Tibial nerve (tissue), 4 donors: ENCODE data around the gene CDKN2B-AS1.

Experiments
- EP300 ChIP-seq, 2 donors: sonication (generic); formaldehyde crosslinking; IDR thresholded peaks; one replicate each; pipeline ENCODE4 v1.6.1; 2017; ENCODE audit warnings: antibody characterized with exemption in 2 of 2, mild to moderate bottlenecking in 1 of 2
- POLR2A ChIP-seq, 2 donors: fragments of 450-650 bp; IDR thresholded peaks; one replicate each; pipeline ENCODE4 v1.6.1; 2017; ENCODE audit warnings: antibody characterized with exemption in 2 of 2, mild to moderate bottlenecking in 2 of 2, moderate library complexity in 2 of 2
- TF ChIP-seq, protein P1 (sequence below), 5 experiments: fragments of 200-600 bp in 3 of 5; fragments of 450-650 bp in 2 of 5; sonication (generic) in 3 of 5; IDR thresholded peaks; one replicate each; pipeline ENCODE4 v1.5.1; 2016 to 2019; ENCODE audit warnings: antibody characterized with exemption in 5 of 5, mild to moderate bottlenecking in 3 of 5, moderate library complexity in 2 of 5

DNA sequence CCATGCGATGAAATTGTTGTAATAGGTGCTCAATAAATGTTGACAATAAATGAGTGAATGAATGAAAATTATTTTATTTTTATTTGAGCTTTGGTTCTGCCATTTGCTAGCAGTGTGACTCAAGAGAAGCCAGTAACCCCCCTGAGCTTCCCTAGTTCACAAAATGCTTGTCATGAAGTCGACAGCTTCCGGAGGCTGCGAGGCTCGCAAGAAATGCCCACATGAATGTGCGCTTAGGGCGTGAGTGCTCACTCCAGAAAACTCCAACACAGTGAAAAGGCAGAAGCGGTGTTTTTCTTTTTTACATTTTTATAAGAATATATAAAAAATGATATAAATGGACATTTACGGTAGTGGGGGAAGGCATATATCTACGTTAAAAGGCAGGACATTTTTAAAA, 26.9 kb upstream of the CDKN2B-AS1 start:
- TF ChIP-seq, protein P1, sequence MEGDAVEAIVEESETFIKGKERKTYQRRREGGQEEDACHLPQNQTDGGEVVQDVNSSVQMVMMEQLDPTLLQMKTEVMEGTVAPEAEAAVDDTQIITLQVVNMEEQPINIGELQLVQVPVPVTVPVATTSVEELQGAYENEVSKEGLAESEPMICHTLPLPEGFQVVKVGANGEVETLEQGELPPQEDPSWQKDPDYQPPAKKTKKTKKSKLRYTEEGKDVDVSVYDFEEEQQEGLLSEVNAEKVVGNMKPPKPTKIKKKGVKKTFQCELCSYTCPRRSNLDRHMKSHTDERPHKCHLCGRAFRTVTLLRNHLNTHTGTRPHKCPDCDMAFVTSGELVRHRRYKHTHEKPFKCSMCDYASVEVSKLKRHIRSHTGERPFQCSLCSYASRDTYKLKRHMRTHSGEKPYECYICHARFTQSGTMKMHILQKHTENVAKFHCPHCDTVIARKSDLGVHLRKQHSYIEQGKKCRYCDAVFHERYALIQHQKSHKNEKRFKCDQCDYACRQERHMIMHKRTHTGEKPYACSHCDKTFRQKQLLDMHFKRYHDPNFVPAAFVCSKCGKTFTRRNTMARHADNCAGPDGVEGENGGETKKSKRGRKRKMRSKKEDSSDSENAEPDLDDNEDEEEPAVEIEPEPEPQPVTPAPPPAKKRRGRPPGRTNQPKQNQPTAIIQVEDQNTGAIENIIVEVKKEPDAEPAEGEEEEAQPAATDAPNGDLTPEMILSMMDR (IDR thresholded peaks at IDR 0.05): no peak
- TF ChIP-seq POLR2A (IDR thresholded peaks at IDR 0.05): no peak
- TF ChIP-seq EP300 (IDR thresholded peaks at IDR 0.05): no peak
